HEK293 (cell line): ENCODE measurements around the gene PKDCC.

ENCODE experiments used
- AEBP2 ChIP-seq: fragments of 450-650 bp; formaldehyde crosslinking; IDR thresholded peaks from 2 replicates; pipeline ENCODE4 v1.5.1; 2016; ENCODE audit warnings: missing biosample characterization, missing genetic modification characterization, borderline replicate concordance
- CTCF ChIP-seq: fragments of 450-650 bp; formaldehyde crosslinking; IDR thresholded peaks from 2 replicates; pipeline ENCODE4 v1.5.1; 2016; ENCODE audit warnings: missing biosample characterization, missing genetic modification characterization
- ELK4 ChIP-seq: IDR thresholded peaks from 2 replicates; pipeline ENCODE4 v1.6.1; 2011; ENCODE audit warnings: mild to moderate bottlenecking, low read depth, low read length, borderline replicate concordance
- HIC1 ChIP-seq: fragments of 450-650 bp; formaldehyde crosslinking; IDR thresholded peaks from 2 replicates; pipeline ENCODE4 v1.5.1; 2016; ENCODE audit warnings: missing biosample characterization, missing genetic modification characterization
- KLF1 ChIP-seq: fragments of 450-650 bp; formaldehyde crosslinking; IDR thresholded peaks from 2 replicates; pipeline ENCODE4 v1.5.1; 2016; ENCODE audit warnings: missing biosample characterization, missing genetic modification characterization
- KLF8 ChIP-seq: fragments of 450-650 bp; formaldehyde crosslinking; IDR thresholded peaks from 2 replicates; pipeline ENCODE4 v1.5.1; 2016; ENCODE audit warnings: missing biosample characterization, missing genetic modification characterization
- KLF9 ChIP-seq: fragments of 450-650 bp; formaldehyde crosslinking; IDR thresholded peaks from 2 replicates; pipeline ENCODE4 v1.5.1; 2016; ENCODE audit warnings: missing biosample characterization, missing genetic modification characterization, low read depth
- MEIS1 ChIP-seq: sonication (generic); formaldehyde crosslinking; IDR thresholded peaks from 2 replicates; pipeline ENCODE4 v1.8.1; 2022; ENCODE audit warnings: missing genetic modification reagents, mild to moderate bottlenecking, borderline replicate concordance
- MZF1 ChIP-seq: fragments of 450-650 bp; formaldehyde crosslinking; IDR thresholded peaks from 2 replicates; pipeline ENCODE4 v1.5.1; 2017; ENCODE audit warnings: missing biosample characterization, missing genetic modification characterization, borderline replicate concordance
- PBX3 ChIP-seq: sonication (generic); formaldehyde crosslinking; IDR thresholded peaks from 2 replicates; pipeline ENCODE4 v1.8.1; 2022; ENCODE audit warnings: mild to moderate bottlenecking, moderate library complexity, missing genetic modification reagents
- REPIN1 ChIP-seq: fragments of 450-650 bp; formaldehyde crosslinking; IDR thresholded peaks from 2 replicates; pipeline ENCODE4 v1.5.1; 2017; ENCODE audit warnings: missing biosample characterization, missing genetic modification characterization, low read depth
- ZBTB1 ChIP-seq: fragments of 450-650 bp; formaldehyde crosslinking; IDR thresholded peaks from 2 replicates; pipeline ENCODE4 v1.5.1; 2016; ENCODE audit warnings: missing biosample characterization, missing genetic modification characterization
- ZBTB6 ChIP-seq: fragments of 450-650 bp; formaldehyde crosslinking; IDR thresholded peaks from 2 replicates; pipeline ENCODE4 v1.5.1; 2017; ENCODE audit warnings: missing biosample characterization, missing genetic modification characterization
- ZFHX2 ChIP-seq: fragments of 450-650 bp; formaldehyde crosslinking; conservative IDR thresholded peaks from 2 replicates; pipeline ENCODE4 v1.5.1; 2016; ENCODE audit warnings: missing biosample characterization, missing genetic modification characterization
- ZIC2 ChIP-seq: fragments of 450-650 bp; formaldehyde crosslinking; IDR thresholded peaks from 2 replicates; pipeline ENCODE4 v1.5.1; 2016; ENCODE audit warnings: missing biosample characterization, missing genetic modification characterization
- ZNF10 ChIP-seq: fragments of 450-650 bp; formaldehyde crosslinking; IDR thresholded peaks from 2 replicates; pipeline ENCODE4 v1.5.1; 2017; ENCODE audit warnings: missing biosample characterization, missing genetic modification characterization
- ZNF121 ChIP-seq: fragments of 450-650 bp; formaldehyde crosslinking; IDR thresholded peaks from 2 replicates; pipeline ENCODE4 v1.5.1; 2016; ENCODE audit warnings: missing biosample characterization, missing genetic modification characterization
- ZNF239 ChIP-seq: fragments of 450-650 bp; formaldehyde crosslinking; IDR thresholded peaks from 2 replicates; pipeline ENCODE4 v1.5.1; 2016; ENCODE audit warnings: missing biosample characterization, missing genetic modification characterization
- ZNF248 ChIP-seq: fragments of 450-650 bp; formaldehyde crosslinking; IDR thresholded peaks from 2 replicates; pipeline ENCODE4 v1.5.1; 2017; ENCODE audit warnings: missing biosample characterization, missing genetic modification characterization
- ZNF274 ChIP-seq, 2 experiments: fragments of 200-500 bp in 1 of 2; fragments of 450-650 bp in 1 of 2; sonication (Bioruptor generic) in 1 of 2; formaldehyde crosslinking in 1 of 2; IDR thresholded peaks; 2 replicates each; pipeline versions ENCODE4 v1.5.1 to v1.6.1; 2014 to 2016; ENCODE audit warnings: borderline replicate concordance in 1 of 2, inconsistent platforms in 1 of 2, low read length in 1 of 2, missing biosample characterization in 1 of 2, missing genetic modification characterization in 1 of 2
- ZNF354C ChIP-seq: fragments of 450-650 bp; formaldehyde crosslinking; IDR thresholded peaks from 2 replicates; pipeline ENCODE4 v1.5.1; 2016; ENCODE audit warnings: missing biosample characterization, missing genetic modification characterization, low read depth, borderline replicate concordance
- ZNF366 ChIP-seq: fragments of 450-650 bp; formaldehyde crosslinking; conservative IDR thresholded peaks from 2 replicates; pipeline ENCODE4 v1.5.1; 2016; ENCODE audit warnings: missing biosample characterization, missing genetic modification characterization
- ZNF558 ChIP-seq: fragments of 450-650 bp; formaldehyde crosslinking; IDR thresholded peaks from 2 replicates; pipeline ENCODE4 v1.5.1; 2016; ENCODE audit warnings: missing biosample characterization, missing genetic modification characterization
- ZNF585B ChIP-seq: fragments of 450-650 bp; formaldehyde crosslinking; IDR thresholded peaks from 2 replicates; pipeline ENCODE4 v1.5.1; 2016; ENCODE audit warnings: missing biosample characterization, missing genetic modification characterization
- ZNF626 ChIP-seq: fragments of 450-650 bp; sonication (Bioruptor Pico); formaldehyde crosslinking; IDR thresholded peaks from 2 replicates; pipeline ENCODE4 v1.5.1; 2018; ENCODE audit warnings: missing biosample characterization, missing genetic modification characterization, inconsistent platforms
- ZNF664 ChIP-seq: fragments of 450-650 bp; formaldehyde crosslinking; IDR thresholded peaks from 2 replicates; pipeline ENCODE4 v1.5.1; 2016; ENCODE audit warnings: missing biosample characterization, missing genetic modification characterization
- ZNF837 ChIP-seq: fragments of 450-650 bp; formaldehyde crosslinking; IDR thresholded peaks from 2 replicates; pipeline ENCODE4 v1.5.1; 2016; ENCODE audit warnings: missing biosample characterization, missing genetic modification characterization
- ZSCAN16 ChIP-seq: fragments of 450-650 bp; formaldehyde crosslinking; IDR thresholded peaks from 2 replicates; pipeline ENCODE4 v1.5.1; 2016; ENCODE audit warnings: missing biosample characterization, missing genetic modification characterization
- ZSCAN18 ChIP-seq: fragments of 450-650 bp; formaldehyde crosslinking; IDR thresholded peaks from 2 replicates; pipeline ENCODE4 v1.5.1; 2016; ENCODE audit warnings: missing biosample characterization, missing genetic modification characterization

PKDCC gene

GRCh38 chr2:42046819-42047487, 868 bp upstream of the PKDCC start (continued):
- TF ChIP-seq ZNF121 (no peak), KLF9 (tag by site-specific recombination) (peak; percentile 59; the same call in 1 of the 2 replicates), ZNF248 (no peak), ZSCAN16 (tag by site-specific recombination) (no peak), ZBTB1 (tag by site-specific recombination) (no peak), ZBTB6 (no peak), ZFHX2 (peak; percentile 25; the same call in 1 of the 2 replicates), MZF1 (tag by site-specific recombination) (no peak), ZNF10 (tag by site-specific recombination) (no peak), KLF8 (tag by site-specific recombination) (peak; percentile 39; the same call in 1 of the 2 replicates), CTCF (tag by site-specific recombination) (no peak), ZNF366 (tag by site-specific recombination) (peak; percentile 44; the same call in 1 of the 2 replicates), AEBP2 (no peak), MEIS1 (CRISPR knock-in tag) (no peak), ZNF664 (tag by site-specific recombination) (no peak), ZNF274 (IDR thresholded peaks at IDR 0.05; ENCODE audit: low read length) (no peak), ZNF274 (tag by site-specific recombination; IDR thresholded peaks at IDR 0.05; ENCODE audit: borderline replicate concordance) (no peak), ZIC2 (tag by site-specific recombination) (peak; percentile 75), ELK4 (no peak), REPIN1 (no peak), KLF1 (no peak), ZSCAN18 (tag by site-specific recombination) (no peak), ZNF354C (tag by site-specific recombination) (no peak), ZNF837 (tag by site-specific recombination) (no peak), ZNF239 (no peak), ZNF558 (tag by site-specific recombination) (0 out of 2 replicates have a peak, but pooled peaks have one; percentile 16), ZNF585B (tag by site-specific recombination) (no peak), ZNF626 (tag by site-specific recombination) (no peak), HIC1 (tag by site-specific recombination) (no peak), PBX3 (CRISPR knock-in tag) (no peak)
